ENCODE measurements around the gene SSX2IP. TPM values are rescaled to one million over a fixed set of nuclear protein-coding genes. Genes with fewer than 3 reads are reported as not detected.
"Not testable (repeated sequence)": the region's sequence is repeated elsewhere in the genome, so short reads cannot be mapped to it uniquely, and the experiment has no call there.

Gene SSX2IP
- total RNA-seq, 1 donor from 2014 or later, result 5.4 TPM

- ATAC-seq (ENCODE audit: low read depth), result peak; percentile 56
- POLR2A ChIA-PET, result no interaction called here
- DNase-seq, result peak; percentile 23
- CTCF ChIA-PET, result interaction anchor here (0.7 to 2.6 kb wide), 10 partner anchors 8 to 792 kb away, joined by 3 to 16 read pairs (median 4); no protein-coding TSS in a partner anchor
- intact Hi-C loops (cut with micrococcal nuclease), result loop anchor here (1.0 to 2.0 kb wide), 3 partner anchors 55 to 583 kb away; no protein-coding TSS in a partner anchor
- TF ChIP-seq, protein P1, sequence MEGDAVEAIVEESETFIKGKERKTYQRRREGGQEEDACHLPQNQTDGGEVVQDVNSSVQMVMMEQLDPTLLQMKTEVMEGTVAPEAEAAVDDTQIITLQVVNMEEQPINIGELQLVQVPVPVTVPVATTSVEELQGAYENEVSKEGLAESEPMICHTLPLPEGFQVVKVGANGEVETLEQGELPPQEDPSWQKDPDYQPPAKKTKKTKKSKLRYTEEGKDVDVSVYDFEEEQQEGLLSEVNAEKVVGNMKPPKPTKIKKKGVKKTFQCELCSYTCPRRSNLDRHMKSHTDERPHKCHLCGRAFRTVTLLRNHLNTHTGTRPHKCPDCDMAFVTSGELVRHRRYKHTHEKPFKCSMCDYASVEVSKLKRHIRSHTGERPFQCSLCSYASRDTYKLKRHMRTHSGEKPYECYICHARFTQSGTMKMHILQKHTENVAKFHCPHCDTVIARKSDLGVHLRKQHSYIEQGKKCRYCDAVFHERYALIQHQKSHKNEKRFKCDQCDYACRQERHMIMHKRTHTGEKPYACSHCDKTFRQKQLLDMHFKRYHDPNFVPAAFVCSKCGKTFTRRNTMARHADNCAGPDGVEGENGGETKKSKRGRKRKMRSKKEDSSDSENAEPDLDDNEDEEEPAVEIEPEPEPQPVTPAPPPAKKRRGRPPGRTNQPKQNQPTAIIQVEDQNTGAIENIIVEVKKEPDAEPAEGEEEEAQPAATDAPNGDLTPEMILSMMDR (IDR thresholded peaks at IDR 0.05), result no peak
- H3K27ac Mint-ChIP-seq, result no peak overlapping the region
- H3K36me3 Mint-ChIP-seq (ENCODE audit: low read depth), result no peaks in the 10 kb centered on the region
- no peak overlapping the region for H3K4me3 Mint-ChIP-seq
- H3K4me1 Mint-ChIP-seq, result no peaks in the 10 kb centered on the region
- H3K27me3 Mint-ChIP-seq, result peaks cover 5% of the 10 kb centered on the region
- H3K9me3 Mint-ChIP-seq, result no peaks in the 10 kb centered on the region
These were observed 34.0 kb upstream of the SSX2IP start for GRCh38 chr1:84724128-84724860.

DNA sequence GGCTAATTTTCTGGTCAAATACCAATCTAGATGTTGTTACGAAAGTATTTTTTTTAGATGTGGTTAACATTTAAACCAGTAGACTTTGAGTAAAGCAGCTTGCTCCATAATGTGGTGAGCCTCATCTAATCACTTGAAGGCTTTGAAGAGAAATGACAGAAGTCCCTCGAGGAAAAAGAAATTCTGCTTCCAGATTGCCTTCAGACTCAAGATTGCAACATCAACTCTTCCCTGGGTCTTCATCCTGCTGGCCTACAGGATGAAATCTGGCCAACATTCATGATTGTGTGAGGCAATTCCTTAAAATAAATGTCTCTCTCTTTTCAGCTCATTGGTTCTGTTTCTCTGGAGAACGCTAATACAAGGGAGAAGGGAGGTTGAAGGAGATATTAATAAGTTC, 32.5 kb upstream of the SSX2IP start:
- H3K9me3 Mint-ChIP-seq, result no peaks in the 10 kb centered on the region
- H3K27ac Mint-ChIP-seq, result no peak overlapping the region
- intact Hi-C loops (cut with micrococcal nuclease), result no loop called here
- TF ChIP-seq, protein P1 (IDR thresholded peaks at IDR 0.05), result no peak
- no peak overlapping the region for H3K4me3 Mint-ChIP-seq
- CTCF ChIA-PET, result interaction anchor here (0.7 to 2.6 kb wide), 3 partner anchors 30 to 54 kb away, joined by 3 to 16 read pairs (median 4); no protein-coding TSS in a partner anchor
- POLR2A ChIA-PET, result no interaction called here
- no peak for ATAC-seq (ENCODE audit: low read depth)
- no peaks in the 10 kb centered on the region for H3K4me1 Mint-ChIP-seq
- no peak for DNase-seq
- no peaks in the 10 kb centered on the region for H3K36me3 Mint-ChIP-seq (ENCODE audit: low read depth)
- H3K27me3 Mint-ChIP-seq, result peaks cover 5% of the 10 kb centered on the region

DNA sequence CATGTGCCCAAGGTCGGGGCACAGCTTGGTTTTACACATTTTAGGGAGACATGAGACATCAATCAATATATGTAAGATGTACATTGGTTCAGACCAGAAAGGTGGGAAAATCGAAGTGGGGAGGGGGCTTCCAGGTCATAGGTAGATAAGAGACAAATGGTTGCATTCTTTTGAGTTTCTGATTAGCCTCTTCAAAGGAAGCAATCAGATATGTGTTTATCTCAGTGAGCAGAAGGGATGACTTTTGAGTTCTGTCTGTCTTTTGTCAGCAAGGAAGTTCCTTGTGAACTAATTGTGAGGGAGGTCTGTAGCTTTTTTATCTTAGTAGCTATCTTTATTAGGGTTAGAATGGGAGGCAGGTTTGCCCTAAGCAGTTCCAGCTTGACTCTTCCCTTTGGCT, 31.6 kb upstream of the SSX2IP start:
- H3K36me3 Mint-ChIP-seq (ENCODE audit: low read depth); DNase-seq; H3K27me3 Mint-ChIP-seq; H3K27ac Mint-ChIP-seq; intact Hi-C loops (cut with micrococcal nuclease); POLR2A ChIA-PET; ATAC-seq (ENCODE audit: low read depth); H3K4me3 Mint-ChIP-seq; H3K4me1 Mint-ChIP-seq; H3K9me3 Mint-ChIP-seq: not testable (repeated sequence)
- CTCF ChIA-PET, result interaction anchor here (1.1 kb wide), 1 partner anchor 53 kb away, joined by 4 read pairs; no protein-coding TSS in a partner anchor

DNA sequence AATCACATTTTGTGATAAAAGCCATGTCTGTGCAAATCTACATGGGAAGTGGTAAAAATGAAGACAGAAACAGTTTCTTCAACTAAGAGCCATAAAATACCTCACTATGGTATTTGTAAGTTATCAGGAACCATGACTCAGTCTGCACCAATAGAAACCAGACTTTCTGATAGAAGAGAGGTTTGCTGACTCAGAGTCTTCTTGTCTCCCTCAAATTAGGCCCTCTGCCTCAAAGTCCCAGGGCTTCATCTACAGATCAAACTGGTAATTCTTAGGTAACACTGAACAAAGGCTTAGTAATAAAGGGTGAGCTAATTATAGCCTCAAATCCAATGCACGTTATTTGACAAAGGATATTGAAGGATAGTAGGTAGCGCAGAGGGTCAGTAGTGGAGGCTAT, 30.9 kb upstream of the SSX2IP start:
- POLR2A ChIA-PET, result no interaction called here
- intact Hi-C loops (cut with micrococcal nuclease), result no loop called here
- no peak for ATAC-seq (ENCODE audit: low read depth)
- no peak for DNase-seq
- Mint-ChIP-seq H3K4me3 (no peak overlapping the region), H3K4me1 (no peaks in the 10 kb centered on the region), H3K27ac (no peak overlapping the region), H3K9me3 (no peaks in the 10 kb centered on the region), H3K27me3 (peaks cover 5% of the 10 kb centered on the region), H3K36me3 (ENCODE audit: low read depth) (no peaks in the 10 kb centered on the region)
- TF ChIP-seq, protein P1 (IDR thresholded peaks at IDR 0.05), result no peak
- CTCF ChIA-PET, result no interaction called here

GRCh38 chr1:84720221-84720780, 30.0 kb upstream of the SSX2IP start:
- H3K9me3 Mint-ChIP-seq, result no peaks in the 10 kb centered on the region
- no peak for DNase-seq
- no peak for ATAC-seq (ENCODE audit: low read depth)
- TF ChIP-seq, protein P1 (IDR thresholded peaks at IDR 0.05), result no peak
- peaks cover 5% of the 10 kb centered on the region for H3K27me3 Mint-ChIP-seq
- H3K4me1 Mint-ChIP-seq, result no peaks in the 10 kb centered on the region
- H3K4me3 Mint-ChIP-seq, result no peak overlapping the region
- intact Hi-C loops (cut with micrococcal nuclease), result no loop called here
- ChIA-PET POLR2A (no interaction called here), CTCF (no interaction called here)
- no peak overlapping the region for H3K27ac Mint-ChIP-seq
- H3K36me3 Mint-ChIP-seq (ENCODE audit: low read depth), result no peaks in the 10 kb centered on the region

Measured in activated B cell treated with CpG ODN at 0.5 μM for 24 hours (primary cell).